Stomach (tissue), 9 donors: ENCODE measurements around the gene SPRR2B. TPM values are rescaled to one million over a fixed set of nuclear protein-coding genes. Genes with fewer than 3 reads are reported as not detected.

Experiments
- DNase-seq, 2 donors: peaks; one replicate each; pipeline versions ENCODE4 v3.0.0 to v3.0.0-alpha.2; 2013 to 2019
- H3K27ac ChIP-seq, 5 donors: fragments of 200-600 bp in 4 of 5; sonication (generic) in 4 of 5; one replicate each; pipeline ENCODE4 v1.5.1; 2013 to 2019; ENCODE audit warnings: mild to moderate bottlenecking in 1 of 5, moderate library complexity in 1 of 5
- H3K27me3 ChIP-seq, 3 donors: fragments of 200-600 bp; sonication (generic); one replicate each; pipeline ENCODE4 v1.5.1; 2017 to 2019; ENCODE audit warnings: mixed run types in 1 of 3
- H3K36me3 ChIP-seq, 4 donors: fragments of 200-600 bp; sonication (generic); 1 replicate in 3 of 4; 2 replicates in 1 of 4; pipeline ENCODE4 v1.5.1; 2016 to 2019
- H3K4me1 ChIP-seq, 4 donors: fragments of 200-600 bp; sonication (generic); one replicate each; pipeline ENCODE4 v1.5.1; 2016 to 2019
- H3K4me3 ChIP-seq, 4 donors: fragments of 200-600 bp; sonication (generic) in 3 of 4; one replicate each; pipeline ENCODE4 v1.5.1; 2016 to 2019; ENCODE audit warnings: mild to moderate bottlenecking in 1 of 4
- H3K9me3 ChIP-seq, 4 donors: fragments of 200-600 bp; sonication (generic); one replicate each; pipeline ENCODE4 v1.5.1; 2016 to 2019
- CTCF ChIP-seq, 7 experiments: fragments of 450-650 bp in 4 of 7; fragments of 200-600 bp in 3 of 7; sonication (generic) in 3 of 7; IDR thresholded peaks; one replicate each; pipeline ENCODE4 v1.5.1; 2016 to 2019; ENCODE audit warnings: antibody characterized with exemption in 7 of 7, control low read depth in 2 of 7, mild to moderate bottlenecking in 1 of 7
- EP300 ChIP-seq: sonication (generic); formaldehyde crosslinking; IDR thresholded peaks from one replicate; pipeline ENCODE4 v1.6.1; 2017; ENCODE audit warnings: antibody characterized with exemption
- POLR2A ChIP-seq, 4 donors: fragments of 450-650 bp; IDR thresholded peaks; one replicate each; pipeline ENCODE4 v1.6.1; 2016; ENCODE audit warnings: antibody characterized with exemption in 4 of 4, control low read depth in 2 of 4, mild to moderate bottlenecking in 1 of 4, moderate library complexity in 1 of 4
- POLR2AphosphoS5 ChIP-seq, 3 donors: sonication (generic); formaldehyde crosslinking; IDR thresholded peaks; one replicate each; pipeline ENCODE4 v1.6.1; 2016; ENCODE audit warnings: antibody characterized with exemption in 3 of 3
- WGBS, 5 donors: extraction: QIAGEN DNeasy Blood & Tissue Kit in 3 of 5; methylation state at CpG; one replicate each; pipeline versions ENCODE4 v1.1.5 to v1.1.7; 2013 to 2018; 5-methylcytosine and 5-hydroxymethylcytosine counted together
- intact Hi-C: fragments of 100-400 bp; cut with DNase I; formaldehyde crosslinking; loops from one replicate; pipeline ENCODE4 v1.15.1; 2023; ENCODE audit warnings: low total_unique reads
- polyA plus RNA-seq, 3 donors: library from polyadenylated mRNA; stranded (reverse); fragments of 200-250 nt; gene quantifications; one replicate each; pipeline ENCODE4 v1.2.3, GENCODE V29; 2013
- total RNA-seq, 5 donors: library from RNA; depleted of rRNA; stranded (reverse); fragments of >200 nt; gene quantifications; one replicate each; pipeline versions ENCODE4 v1.1.0 to v1.2.3, GENCODE V29; 2014 to 2016
- donor health status: healthy with polysubstance abuse.
- donor health status: Bipolar disorder and iron deficiency.
- donor health status: healthy.

SPRR2B gene
- total and polyA plus RNA-seq, 8 donors = 0.55 TPM; not detected in 7

GRCh38 chr1:153087652-153088051, 16.2 kb upstream of the SPRR2B start:
- no peak overlapping the region for H3K4me3 ChIP-seq
- WGBS, 5 donors = 67 to 77% (median 72%) methylated on average over 1 of the region's 1 CpG
- no peak overlapping the region for H3K27ac ChIP-seq
- peak in 1 of 2 donors; percentile 3 for DNase-seq
- no peaks in the 10 kb centered on the region for H3K36me3 ChIP-seq
- peaks cover 0 to 5% (median 0%) of the 10 kb centered on the region in 4 donors for H3K9me3 ChIP-seq
- intact Hi-C loops = no loop called here
- no peak for TF ChIP-seq POLR2AphosphoS5 (IDR thresholded peaks at IDR 0.05)
- no peak for TF ChIP-seq CTCF (IDR thresholded peaks at IDR 0.05)
- no peak for TF ChIP-seq EP300
- H3K4me1 ChIP-seq = no peaks in the 10 kb centered on the region
- H3K27me3 ChIP-seq = no peaks in the 10 kb centered on the region

- DNase-seq = no peak
- Histone ChIP-seq H3K27me3 (no peaks in the 10 kb centered on the region), H3K36me3 (no peaks in the 10 kb centered on the region), H3K4me1 (no peaks in the 10 kb centered on the region), H3K9me3 (peaks cover 0 to under 1% (median 0%) of the 10 kb centered on the region in 4 donors), H3K4me3 (no peak overlapping the region), H3K27ac (no peak overlapping the region)
- 80 to 91% (median 86%) methylated on average over 3 of the region's 3 CpGs for WGBS, 5 donors
- intact Hi-C loops = no loop called here
- TF ChIP-seq POLR2AphosphoS5 (IDR thresholded peaks at IDR 0.05) (no peak), CTCF (IDR thresholded peaks at IDR 0.05) (no peak), EP300 (no peak), POLR2A (IDR thresholded peaks at IDR 0.05) (no peak)
Measured at GRCh38 chr1:153081736-153082135, 10.3 kb upstream of the SPRR2B start.

GRCh38 chr1:153072806-153073726, 1.7 kb upstream of the SPRR2B start:
- intact Hi-C loops = no loop called here
- no peak for DNase-seq
- Histone ChIP-seq H3K9me3 (no peaks in the 10 kb centered on the region), H3K4me1 (no peaks in the 10 kb centered on the region), H3K4me3 (no peak overlapping the region), H3K36me3 (no peaks in the 10 kb centered on the region), H3K27ac (no peak overlapping the region), H3K27me3 (no peaks in the 10 kb centered on the region)
- whole genome bisulfite sequencing, 5 donors = 77 to 89% (median 81%) methylated on average over 4 to 5 of the region's 5 CpGs
- no peak for TF ChIP-seq POLR2A (IDR thresholded peaks at IDR 0.05)
- no peak for TF ChIP-seq POLR2AphosphoS5 (IDR thresholded peaks at IDR 0.05)
- no peak for TF ChIP-seq CTCF (IDR thresholded peaks at IDR 0.05)
- TF ChIP-seq EP300 = no peak

- intact Hi-C loops = no loop called here
- TF ChIP-seq POLR2A (IDR thresholded peaks at IDR 0.05) (no peak), POLR2AphosphoS5 (IDR thresholded peaks at IDR 0.05) (no peak), CTCF (IDR thresholded peaks at IDR 0.05) (no peak), EP300 (no peak)
- no peaks in the 10 kb centered on the region for H3K27me3 ChIP-seq
- no peaks in the 10 kb centered on the region for H3K4me1 ChIP-seq
- no peak overlapping the region for H3K4me3 ChIP-seq
- no peaks in the 10 kb centered on the region for H3K9me3 ChIP-seq
- no peak overlapping the region for H3K27ac ChIP-seq
- H3K36me3 ChIP-seq = no peaks in the 10 kb centered on the region
- no peak for DNase-seq
- WGBS, 5 donors = 54 to 70% (median 60%) methylated on average over 2 of the region's 2 CpGs
Measured at GRCh38 chr1:153070243-153070642, 1.2 kb downstream of the SPRR2B start.
